ENCODE results near the gene GRIA4. TPM values are rescaled to one million over a fixed set of nuclear protein-coding genes. Genes with fewer than 3 reads are reported as not detected.
A peak's percentile ranks its signal among the peaks of the same experiment; 100 is the strongest.

Gene GRIA4
- total RNA-seq, 1 donor from 2014 or later = 8.7 TPM

GRCh38 chr11:105603156-105603555, 6.7 kb upstream of the GRIA4 start:
- H3K9me3 Mint-ChIP-seq (ENCODE audit: unreplicated experiment) = no peaks in the 10 kb centered on the region
- H3K4me3 Mint-ChIP-seq (ENCODE audit: unreplicated experiment) = no peak overlapping the region
- DNase-seq (ENCODE audit: low spot score) = no peak
- H3K4me1 Mint-ChIP-seq (ENCODE audit: unreplicated experiment) = no peaks in the 10 kb centered on the region
- no peak for TF ChIP-seq CTCF (IDR thresholded peaks at IDR 0.05; ENCODE audit: unreplicated experiment)
- H3K36me3 Mint-ChIP-seq (ENCODE audit: low read depth, unreplicated experiment) = no peaks in the 10 kb centered on the region
- no peak overlapping the region for H3K27ac Mint-ChIP-seq (ENCODE audit: unreplicated experiment)
- peaks cover 1% of the 10 kb centered on the region for H3K27me3 Mint-ChIP-seq (ENCODE audit: unreplicated experiment)

- peaks cover 1% of the 10 kb centered on the region for H3K27me3 Mint-ChIP-seq (ENCODE audit: unreplicated experiment)
- H3K4me1 Mint-ChIP-seq (ENCODE audit: unreplicated experiment) = peaks cover 20% of the 10 kb centered on the region
- H3K4me3 Mint-ChIP-seq (ENCODE audit: unreplicated experiment) = peak overlapping the region; percentile 84
- peak; percentile 43 for DNase-seq (ENCODE audit: low spot score)
- H3K36me3 Mint-ChIP-seq (ENCODE audit: low read depth, unreplicated experiment) = no peaks in the 10 kb centered on the region
- no peak overlapping the region for H3K27ac Mint-ChIP-seq (ENCODE audit: unreplicated experiment)
- TF ChIP-seq CTCF (IDR thresholded peaks at IDR 0.05; ENCODE audit: unreplicated experiment) = no peak
- H3K9me3 Mint-ChIP-seq (ENCODE audit: unreplicated experiment) = no peaks in the 10 kb centered on the region
Measured at GRCh38 chr11:105609341-105609781, 512 bp upstream of the GRIA4 start.

GRCh38 chr11:105610871-105611571, 1.1 kb downstream of the GRIA4 start:
- Mint-ChIP-seq H3K27ac (ENCODE audit: unreplicated experiment) (peak overlapping the region; percentile 93), H3K27me3 (ENCODE audit: unreplicated experiment) (peaks cover 1% of the 10 kb centered on the region)

GRCh38 chr11:105611572-105612441, 1.9 kb downstream of the GRIA4 start:
- no peak for TF ChIP-seq CTCF (IDR thresholded peaks at IDR 0.05; ENCODE audit: unreplicated experiment)
- Mint-ChIP-seq H3K9me3 (ENCODE audit: unreplicated experiment) (no peaks in the 10 kb centered on the region), H3K27me3 (ENCODE audit: unreplicated experiment) (peaks cover 1% of the 10 kb centered on the region), H3K4me3 (ENCODE audit: unreplicated experiment) (peak overlapping the region; percentile 84), H3K27ac (ENCODE audit: unreplicated experiment) (peak overlapping the region; percentile 93), H3K4me1 (ENCODE audit: unreplicated experiment) (peaks cover 20% of the 10 kb centered on the region), H3K36me3 (ENCODE audit: low read depth, unreplicated experiment) (no peaks in the 10 kb centered on the region)
- no peak for DNase-seq (ENCODE audit: low spot score)

More at GRCh38 chr11:105610871-105611571, 1.1 kb downstream of the GRIA4 start:
- TF ChIP-seq CTCF (IDR thresholded peaks at IDR 0.05; ENCODE audit: unreplicated experiment) = no peak
- H3K4me3 Mint-ChIP-seq (ENCODE audit: unreplicated experiment) = peak overlapping the region; percentile 84
- H3K36me3 Mint-ChIP-seq (ENCODE audit: low read depth, unreplicated experiment) = no peaks in the 10 kb centered on the region
- H3K4me1 Mint-ChIP-seq (ENCODE audit: unreplicated experiment) = peaks cover 20% of the 10 kb centered on the region
- H3K9me3 Mint-ChIP-seq (ENCODE audit: unreplicated experiment) = no peaks in the 10 kb centered on the region
- DNase-seq (ENCODE audit: low spot score) = no peak
